Rectal smooth muscle tissue (tissue), 1 donor: ENCODE results near the gene CHIC2.
"Not testable (repeated sequence)": the region's sequence is repeated elsewhere in the genome, so short reads cannot be mapped to it uniquely, and the experiment has no call there.

Experiments used
- H3K27ac ChIP-seq: one replicate; pipeline ENCODE4 v1.7.0; 2013; ENCODE audit warnings: low read depth, low read length, inconsistent platforms
- H3K27me3 ChIP-seq: one replicate; pipeline ENCODE4 v1.7.0; 2013; ENCODE audit warnings: low read length; ENCODE audit not compliant: control insufficient read depth, insufficient read depth
- H3K36me3 ChIP-seq: one replicate; pipeline ENCODE4 v1.7.0; 2013; ENCODE audit warnings: low read length; ENCODE audit not compliant: control insufficient read depth, insufficient read depth
- H3K4me1 ChIP-seq: one replicate; pipeline ENCODE4 v1.7.0; 2013; ENCODE audit warnings: low read length; ENCODE audit not compliant: control insufficient read depth, insufficient read depth
- H3K4me3 ChIP-seq: one replicate; pipeline ENCODE4 v1.7.0; 2013; ENCODE audit warnings: low read length
- H3K9ac ChIP-seq: one replicate; pipeline ENCODE4 v1.7.0; 2013; ENCODE audit warnings: low read length

CHIC2 gene

GRCh38 chr4:54065282-54066087, 1.1 kb upstream of the CHIC2 start:
- Histone ChIP-seq H3K9ac (no peak overlapping the region), H3K27me3 (no peaks in the 10 kb centered on the region), H3K4me3 (peak overlapping the region; percentile 50), H3K27ac (peak overlapping the region; percentile 62), H3K36me3 (no peaks in the 10 kb centered on the region), H3K4me1 (peaks cover 4% of the 10 kb centered on the region)

GRCh38 chr4:54063737-54064316, 578 bp downstream of the CHIC2 start:
- Histone ChIP-seq H3K4me3 (peak overlapping the region; percentile 91), H3K27me3 (no peaks in the 10 kb centered on the region), H3K4me1 (peaks cover 4% of the 10 kb centered on the region), H3K36me3 (no peaks in the 10 kb centered on the region), H3K27ac (peak overlapping the region; percentile 87), H3K9ac (peak overlapping the region; percentile 90)

- Histone ChIP-seq H3K27ac (no peak overlapping the region), H3K4me1 (peaks cover 4% of the 10 kb centered on the region), H3K4me3 (peak overlapping the region; percentile 91), H3K36me3 (no peaks in the 10 kb centered on the region), H3K27me3 (no peaks in the 10 kb centered on the region), H3K9ac (peak overlapping the region; percentile 90)
Measured at GRCh38 chr4:54063229-54063628, 1.2 kb downstream of the CHIC2 start.

GRCh38 chr4:54062392-54062791, 2.0 kb downstream of the CHIC2 start:
- Histone ChIP-seq H3K9ac (no peak overlapping the region), H3K36me3 (no peaks in the 10 kb centered on the region), H3K4me3 (peak overlapping the region; percentile 91), H3K27ac (no peak overlapping the region), H3K27me3 (no peaks in the 10 kb centered on the region), H3K4me1 (peaks cover 4% of the 10 kb centered on the region)

GRCh38 chr4:54061873-54062272, 2.5 kb downstream of the CHIC2 start:
- H3K4me1 ChIP-seq: peaks cover 4% of the 10 kb centered on the region
- H3K4me3 ChIP-seq: peak overlapping the region; percentile 22
- no peak overlapping the region for H3K9ac ChIP-seq
- H3K36me3 ChIP-seq: no peaks in the 10 kb centered on the region
- no peaks in the 10 kb centered on the region for H3K27me3 ChIP-seq
- H3K27ac ChIP-seq: no peak overlapping the region

- Histone ChIP-seq H3K27me3 (no peaks in the 10 kb centered on the region), H3K4me3 (no peak overlapping the region), H3K4me1 (peaks cover 4% of the 10 kb centered on the region), H3K36me3 (no peaks in the 10 kb centered on the region), H3K27ac (no peak overlapping the region), H3K9ac (no peak overlapping the region)
Measured at GRCh38 chr4:54061067-54061466, 3.3 kb downstream of the CHIC2 start.

- no peak overlapping the region for H3K9ac ChIP-seq
- no peaks in the 10 kb centered on the region for H3K27me3 ChIP-seq
- no peak overlapping the region for H3K4me3 ChIP-seq
- no peak overlapping the region for H3K27ac ChIP-seq
- H3K36me3 ChIP-seq: no peaks in the 10 kb centered on the region
- no peaks in the 10 kb centered on the region for H3K4me1 ChIP-seq
Measured at GRCh38 chr4:54060116-54060515, 4.3 kb downstream of the CHIC2 start.

- H3K9ac ChIP-seq: no peak overlapping the region
- H3K4me3 ChIP-seq: no peak overlapping the region
- no peaks in the 10 kb centered on the region for H3K4me1 ChIP-seq
- no peaks in the 10 kb centered on the region for H3K27me3 ChIP-seq
- no peak overlapping the region for H3K27ac ChIP-seq
- no peaks in the 10 kb centered on the region for H3K36me3 ChIP-seq
Measured at GRCh38 chr4:54058171-54058570, 6.2 kb downstream of the CHIC2 start.

- Histone ChIP-seq H3K9ac (no peak overlapping the region), H3K36me3 (no peaks in the 10 kb centered on the region), H3K27ac (no peak overlapping the region), H3K27me3 (no peaks in the 10 kb centered on the region), H3K4me3 (no peak overlapping the region), H3K4me1 (peaks cover 2% of the 10 kb centered on the region)
Measured at GRCh38 chr4:54056360-54056759, 8.0 kb downstream of the CHIC2 start.

- Histone ChIP-seq H3K4me3 (no peak overlapping the region), H3K36me3 (no peaks in the 10 kb centered on the region), H3K27ac (no peak overlapping the region), H3K9ac (no peak overlapping the region), H3K27me3 (no peaks in the 10 kb centered on the region), H3K4me1 (peaks cover 2% of the 10 kb centered on the region)
Measured at GRCh38 chr4:54055494-54055893, 8.9 kb downstream of the CHIC2 start.

- no peak overlapping the region for H3K9ac ChIP-seq
- H3K27ac ChIP-seq: no peak overlapping the region
- H3K27me3 ChIP-seq: no peaks in the 10 kb centered on the region
- H3K4me3 ChIP-seq: no peak overlapping the region
- peaks cover 2% of the 10 kb centered on the region for H3K4me1 ChIP-seq
- H3K36me3 ChIP-seq: no peaks in the 10 kb centered on the region
Measured at GRCh38 chr4:54054501-54054900, 9.9 kb downstream of the CHIC2 start.

- not testable (repeated sequence) for H3K4me3 ChIP-seq, H3K36me3 ChIP-seq, H3K4me1 ChIP-seq, H3K9ac ChIP-seq, H3K27ac ChIP-seq, H3K27me3 ChIP-seq
Measured at GRCh38 chr4:54053322-54053721, 11.1 kb downstream of the CHIC2 start.
